Ishikawa (cell line): ENCODE measurements around the gene POLDIP3.

Experiments
- CEBPB ChIP-seq: IDR thresholded peaks from 2 replicates; pipeline ENCODE4 v1.6.1; 2012
- CREB1 ChIP-seq: IDR thresholded peaks from 2 replicates; pipeline ENCODE4 v1.6.1; 2012; ENCODE audit warnings: low read depth
- EGR1 ChIP-seq: IDR thresholded peaks from 2 replicates; pipeline ENCODE4 v1.6.1; 2012
- EP300 ChIP-seq: IDR thresholded peaks from 2 replicates; pipeline ENCODE4 v1.6.1; 2012; ENCODE audit warnings: borderline replicate concordance
- FOXM1 ChIP-seq: IDR thresholded peaks from 2 replicates; pipeline ENCODE4 v1.6.1; 2012; ENCODE audit warnings: low read depth, borderline replicate concordance
- MAX ChIP-seq: IDR thresholded peaks from 2 replicates; pipeline ENCODE4 v1.6.1; 2012
- NFIC ChIP-seq: IDR thresholded peaks from 2 replicates; pipeline ENCODE4 v1.6.1; 2012
- RAD21 ChIP-seq: IDR thresholded peaks from 2 replicates; pipeline ENCODE4 v1.6.1; 2012; ENCODE audit warnings: low read depth
- REST ChIP-seq: IDR thresholded peaks from 2 replicates; pipeline ENCODE4 v1.6.1; 2012; ENCODE audit warnings: low read depth, mild to moderate bottlenecking
- TAF1 ChIP-seq: IDR thresholded peaks from 2 replicates; pipeline ENCODE4 v1.6.1; 2012; ENCODE audit warnings: low read depth, mild to moderate bottlenecking
- TCF12 ChIP-seq: IDR thresholded peaks from 2 replicates; pipeline ENCODE4 v1.6.1; 2012; ENCODE audit warnings: low read depth
- TEAD4 ChIP-seq: IDR thresholded peaks from 2 replicates; pipeline ENCODE4 v1.6.1; 2012
- USF1 ChIP-seq: IDR thresholded peaks from 2 replicates; pipeline ENCODE4 v1.6.1; 2012
- YY1 ChIP-seq: IDR thresholded peaks from 2 replicates; pipeline ENCODE4 v1.6.1; 2012; ENCODE audit warnings: low read depth
- ZBTB7A ChIP-seq: IDR thresholded peaks from 2 replicates; pipeline ENCODE4 v1.6.1; 2012; ENCODE audit warnings: low read depth

Gene POLDIP3

DNA sequence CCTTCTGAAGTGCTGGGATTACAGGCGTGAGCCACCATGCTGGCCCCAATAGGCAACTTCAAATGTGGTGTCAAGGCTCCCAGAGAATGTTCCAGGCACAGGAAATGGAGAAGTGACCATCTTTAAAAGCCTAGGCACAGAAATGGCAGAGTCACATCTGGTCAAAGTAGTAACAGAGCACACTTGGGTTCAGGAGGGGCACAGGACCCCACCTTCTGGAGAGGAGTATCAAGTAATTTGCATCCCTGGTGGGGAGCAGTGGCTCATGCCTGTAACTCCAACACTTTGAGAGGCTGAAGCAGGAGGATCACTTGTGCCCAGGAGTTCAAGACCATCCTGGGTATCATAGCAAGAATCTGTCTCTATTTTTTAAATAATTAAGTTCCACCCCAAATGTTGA, 31.7 kb downstream of the POLDIP3 start:
- no peak for TF ChIP-seq TCF12
- TF ChIP-seq REST, result no peak
- no peak for TF ChIP-seq MAX
- no peak for TF ChIP-seq FOXM1
- TF ChIP-seq ZBTB7A, result no peak
- TF ChIP-seq USF1, result no peak
- no peak for TF ChIP-seq EP300
- no peak for TF ChIP-seq YY1
- TF ChIP-seq TEAD4, result no peak
- no peak for TF ChIP-seq CREB1
- no peak for TF ChIP-seq CEBPB
- no peak for TF ChIP-seq EGR1
- TF ChIP-seq NFIC, result no peak
- no peak for TF ChIP-seq RAD21
- TF ChIP-seq TAF1, result no peak

GRCh38 chr22:42581762-42582716, 32.6 kb downstream of the POLDIP3 start:
- TF ChIP-seq MAX (no peak), TEAD4 (no peak), CEBPB (no peak), ZBTB7A (no peak), EGR1 (no peak), TAF1 (peak; percentile 87), EP300 (no peak), REST (no peak), NFIC (no peak), YY1 (peak; percentile 91), TCF12 (no peak), RAD21 (no peak), FOXM1 (no peak), CREB1 (no peak), USF1 (no peak)

DNA sequence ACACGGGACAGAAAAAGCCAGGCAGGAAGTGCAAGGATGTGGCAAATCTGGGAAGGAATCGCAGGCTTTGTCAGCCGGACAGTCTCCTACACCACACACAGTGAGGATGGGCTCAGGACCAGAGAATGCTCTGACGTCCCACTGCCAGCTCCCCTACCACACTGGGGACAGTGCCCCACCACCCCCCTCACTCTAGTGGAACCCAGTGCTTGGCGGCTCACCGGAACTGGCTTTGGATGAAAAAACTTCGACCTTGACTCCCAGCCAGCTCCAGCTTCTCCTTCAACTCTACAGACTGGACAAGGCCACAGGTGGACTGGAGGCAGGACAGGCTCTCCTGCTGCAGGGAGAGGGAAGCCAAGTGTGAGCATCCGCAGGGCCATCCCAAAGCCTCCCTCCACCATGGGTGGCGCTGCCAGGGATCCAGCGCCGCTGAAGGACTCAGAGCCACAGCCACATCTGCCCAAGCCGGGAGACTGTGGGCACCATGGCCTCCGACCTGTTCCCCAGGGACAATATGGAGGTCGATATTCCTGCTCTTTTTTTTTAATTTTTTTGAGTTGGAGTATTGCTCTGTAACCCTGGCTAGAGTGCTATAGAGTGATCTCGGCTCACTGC, 37.0 kb downstream of the POLDIP3 start:
- no peak for TF ChIP-seq CREB1
- no peak for TF ChIP-seq TCF12
- TF ChIP-seq MAX, result no peak
- TF ChIP-seq FOXM1, result no peak

DNA sequence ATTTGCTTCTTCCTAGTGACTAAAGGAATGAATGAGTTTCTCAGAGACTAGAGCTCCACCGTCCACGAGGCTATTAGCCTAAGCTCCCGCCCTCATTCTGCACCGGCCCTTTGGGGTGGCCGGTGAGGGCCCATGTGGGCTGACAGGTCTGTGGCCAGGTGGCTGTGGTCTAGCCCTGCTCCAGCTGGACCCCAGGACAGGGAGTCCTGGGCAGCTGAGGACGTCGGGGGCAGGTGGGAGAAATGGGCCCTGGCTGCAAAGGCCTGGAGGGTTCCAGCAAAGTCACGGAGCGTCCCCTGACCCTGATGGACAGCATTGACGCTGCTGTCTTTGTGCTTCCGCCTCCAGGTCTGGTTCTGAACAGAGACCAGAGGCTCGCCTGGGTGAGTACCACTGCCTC, 48.7 kb downstream of the POLDIP3 start:
- no peak for TF ChIP-seq MAX
- no peak for TF ChIP-seq NFIC
- TF ChIP-seq USF1, result no peak
- TF ChIP-seq CEBPB, result no peak
- TF ChIP-seq EGR1, result no peak
- TF ChIP-seq TCF12, result no peak

- TF ChIP-seq EP300, result no peak
- TF ChIP-seq YY1, result no peak
- TF ChIP-seq USF1, result no peak
- no peak for TF ChIP-seq ZBTB7A
- no peak for TF ChIP-seq TCF12
- TF ChIP-seq REST, result no peak
- TF ChIP-seq FOXM1, result no peak
- TF ChIP-seq NFIC, result no peak
- TF ChIP-seq MAX, result no peak
- TF ChIP-seq RAD21, result no peak
- TF ChIP-seq TAF1, result no peak
- TF ChIP-seq EGR1, result no peak
Measured at GRCh38 chr22:42564699-42565098, 50.0 kb downstream of the POLDIP3 start.
